Measurements from ENCODE around the gene MYOG. TPM values are rescaled to one million over a fixed set of nuclear protein-coding genes. Genes with fewer than 3 reads are reported as not detected.

MYOG gene
- total RNA-seq, 2 experiments from 2014 or later: not detected

- Histone ChIP-seq H3K9me3 (ENCODE audit: low read length) (peaks cover 14% of the 10 kb centered on the region), H3K4me2 (ENCODE audit: low read length) (no peak overlapping the region), H3K79me2 (ENCODE audit: insufficient read depth, low read depth, low read length) (no peaks in the 10 kb centered on the region), H3K36me3 (ENCODE audit: insufficient read depth, low read length) (no peaks in the 10 kb centered on the region), H3K9me2 (ENCODE audit: insufficient read depth, low read length) (no peaks in the 10 kb centered on the region), H4K20me1 (ENCODE audit: insufficient read depth, low read length) (no peaks in the 10 kb centered on the region), H2AFZ (ENCODE audit: low read length) (no peak overlapping the region), H3K4me1 (ENCODE audit: insufficient read depth, low read length, poor library complexity, severe bottlenecking) (no peaks in the 10 kb centered on the region), H3K27ac (ENCODE audit: low read depth, low read length, poor library complexity, severe bottlenecking) (no peak overlapping the region), H3K4me3 (ENCODE audit: low read depth, low read length, poor library complexity, severe bottlenecking) (no peak overlapping the region)
- TF ChIP-seq EZH2phosphoT487 (IDR thresholded peaks at IDR 0.05; ENCODE audit: borderline replicate concordance, low read depth, low read length) (no peak), CTCF (conservative IDR thresholded peaks at IDR 0.05; ENCODE audit: low read length) (no peak)
- BruUV-seq (replicated peaks): no TSS peak
- ChIA-PET POLR2A (no interaction called here), CTCF (ENCODE audit: unreplicated experiment) (no interaction called here)
- DNase-seq (ENCODE audit: low spot score): no peak
- intact Hi-C loops (cut with micrococcal nuclease; ENCODE audit: unreplicated experiment): no loop called here
Measured at GRCh38 chr1:203097001-203097400, 11.2 kb upstream of the MYOG start.

GRCh38 chr1:203096566-203096965, 10.8 kb upstream of the MYOG start:
- ChIA-PET POLR2A (no interaction called here), CTCF (ENCODE audit: unreplicated experiment) (no interaction called here)
- TF ChIP-seq CTCF (conservative IDR thresholded peaks at IDR 0.05; ENCODE audit: low read length) (no peak), EZH2phosphoT487 (IDR thresholded peaks at IDR 0.05; ENCODE audit: borderline replicate concordance, low read depth, low read length) (no peak)
- DNase-seq (ENCODE audit: low spot score): no peak
- no peak overlapping the region for H3K4me3 ChIP-seq (ENCODE audit: low read depth, low read length, poor library complexity, severe bottlenecking)
- no peaks in the 10 kb centered on the region for H3K9me2 ChIP-seq (ENCODE audit: insufficient read depth, low read length)
- H3K4me2 ChIP-seq (ENCODE audit: low read length): no peak overlapping the region
- intact Hi-C loops (cut with micrococcal nuclease; ENCODE audit: unreplicated experiment): no loop called here
- no peak overlapping the region for H3K27ac ChIP-seq (ENCODE audit: low read depth, low read length, poor library complexity, severe bottlenecking)
- H3K36me3 ChIP-seq (ENCODE audit: insufficient read depth, low read length): no peaks in the 10 kb centered on the region
- BruUV-seq (replicated peaks): no TSS peak
- H3K79me2 ChIP-seq (ENCODE audit: insufficient read depth, low read depth, low read length): no peaks in the 10 kb centered on the region
- peaks cover 14% of the 10 kb centered on the region for H3K9me3 ChIP-seq (ENCODE audit: low read length)
- no peaks in the 10 kb centered on the region for H4K20me1 ChIP-seq (ENCODE audit: insufficient read depth, low read length)
- H2AFZ ChIP-seq (ENCODE audit: low read length): no peak overlapping the region
- H3K4me1 ChIP-seq (ENCODE audit: insufficient read depth, low read length, poor library complexity, severe bottlenecking): no peaks in the 10 kb centered on the region

GRCh38 chr1:203095061-203095690, 9.4 kb upstream of the MYOG start:
- TF ChIP-seq EZH2phosphoT487 (IDR thresholded peaks at IDR 0.05; ENCODE audit: borderline replicate concordance, low read depth, low read length) (no peak), CTCF (conservative IDR thresholded peaks at IDR 0.05; ENCODE audit: low read length) (no peak)
- Histone ChIP-seq H2AFZ (ENCODE audit: low read length) (no peak overlapping the region), H3K4me2 (ENCODE audit: low read length) (no peak overlapping the region), H3K79me2 (ENCODE audit: insufficient read depth, low read depth, low read length) (no peaks in the 10 kb centered on the region), H3K4me3 (ENCODE audit: low read depth, low read length, poor library complexity, severe bottlenecking) (no peak overlapping the region), H3K4me1 (ENCODE audit: insufficient read depth, low read length, poor library complexity, severe bottlenecking) (no peaks in the 10 kb centered on the region), H4K20me1 (ENCODE audit: insufficient read depth, low read length) (no peaks in the 10 kb centered on the region), H3K36me3 (ENCODE audit: insufficient read depth, low read length) (no peaks in the 10 kb centered on the region), H3K27ac (ENCODE audit: low read depth, low read length, poor library complexity, severe bottlenecking) (no peak overlapping the region), H3K9me2 (ENCODE audit: insufficient read depth, low read length) (no peaks in the 10 kb centered on the region), H3K9me3 (ENCODE audit: low read length) (peaks cover 14% of the 10 kb centered on the region)
- ChIA-PET POLR2A (no interaction called here), CTCF (ENCODE audit: unreplicated experiment) (no interaction called here)
- BruUV-seq (replicated peaks): no TSS peak
- intact Hi-C loops (cut with micrococcal nuclease; ENCODE audit: unreplicated experiment): no loop called here
- no peak for DNase-seq (ENCODE audit: low spot score)
